Measurements from ENCODE around the gene ARL3.

The ARL3 gene

GRCh38 chr10:102758240-102758932 is 44.2 kb upstream of the ARL3 start:
- H3K9ac ChIP-seq (ENCODE audit: insufficient read length, low read depth) = no peak overlapping the region
- no peaks in the 10 kb centered on the region for H3K27me3 ChIP-seq (ENCODE audit: insufficient read depth, insufficient read length)
- DNase-seq (ENCODE audit: low read depth, low spot score) = no peak

GRCh38 chr10:102757323-102757722 is 43.1 kb upstream of the ARL3 start:
- no peak overlapping the region for H3K4me3 ChIP-seq (ENCODE audit: insufficient read length, low read depth)

More at GRCh38 chr10:102758240-102758932, 44.2 kb upstream of the ARL3 start:
- Histone ChIP-seq H3K36me3 (ENCODE audit: insufficient read depth, insufficient read length, low read length) (no peaks in the 10 kb centered on the region), H3K4me3 (ENCODE audit: insufficient read length, low read depth) (no peak overlapping the region), H3K4me1 (ENCODE audit: insufficient read depth, insufficient read length) (peaks cover 2% of the 10 kb centered on the region), H3K9me3 (ENCODE audit: insufficient read depth, low read length) (no peaks in the 10 kb centered on the region)
- TF ChIP-seq YY1 (IDR thresholded peaks at IDR 0.05; ENCODE audit: insufficient read depth, insufficient read length) (no peak), ZNF274 (IDR thresholded peaks at IDR 0.05; ENCODE audit: low read depth, low read length) (no peak), SUZ12 (IDR thresholded peaks at IDR 0.05; ENCODE audit: extremely low read depth, insufficient read depth, insufficient read length) (no peak)

GRCh38 chr10:102753718-102754117 is 39.5 kb upstream of the ARL3 start:
- DNase-seq (ENCODE audit: low read depth, low spot score) = no peak
- Histone ChIP-seq H3K4me1 (ENCODE audit: insufficient read depth, insufficient read length) (peaks cover 2% of the 10 kb centered on the region), H3K4me3 (ENCODE audit: insufficient read length, low read depth) (no peak overlapping the region), H3K27me3 (ENCODE audit: insufficient read depth, insufficient read length) (no peaks in the 10 kb centered on the region), H3K36me3 (ENCODE audit: insufficient read depth, insufficient read length, low read length) (no peaks in the 10 kb centered on the region), H3K9me3 (ENCODE audit: insufficient read depth, low read length) (no peaks in the 10 kb centered on the region; the same call in 1 of the 2 replicates), H3K9ac (ENCODE audit: insufficient read length, low read depth) (no peak overlapping the region)
- TF ChIP-seq SUZ12 (IDR thresholded peaks at IDR 0.05; ENCODE audit: extremely low read depth, insufficient read depth, insufficient read length) (no peak), YY1 (IDR thresholded peaks at IDR 0.05; ENCODE audit: insufficient read depth, insufficient read length) (no peak), ZNF274 (IDR thresholded peaks at IDR 0.05; ENCODE audit: low read depth, low read length) (no peak)

More at GRCh38 chr10:102757323-102757722, 43.1 kb upstream of the ARL3 start:
- Histone ChIP-seq H3K9ac (ENCODE audit: insufficient read length, low read depth) (no peak overlapping the region), H3K9me3 (ENCODE audit: insufficient read depth, low read length) (no peaks in the 10 kb centered on the region; the same call in 1 of the 2 replicates), H3K4me1 (ENCODE audit: insufficient read depth, insufficient read length) (peaks cover 2% of the 10 kb centered on the region), H3K27me3 (ENCODE audit: insufficient read depth, insufficient read length) (no peaks in the 10 kb centered on the region), H3K36me3 (ENCODE audit: insufficient read depth, insufficient read length, low read length) (no peaks in the 10 kb centered on the region)
- no peak for TF ChIP-seq SUZ12 (IDR thresholded peaks at IDR 0.05; ENCODE audit: extremely low read depth, insufficient read depth, insufficient read length)
- TF ChIP-seq ZNF274 (IDR thresholded peaks at IDR 0.05; ENCODE audit: low read depth, low read length) = no peak
- TF ChIP-seq YY1 (IDR thresholded peaks at IDR 0.05; ENCODE audit: insufficient read depth, insufficient read length) = no peak
- no peak for DNase-seq (ENCODE audit: low read depth, low spot score)

- Histone ChIP-seq H3K9me3 (ENCODE audit: insufficient read depth, low read length) (no peaks in the 10 kb centered on the region; the same call in 1 of the 2 replicates), H3K36me3 (ENCODE audit: insufficient read depth, insufficient read length, low read length) (no peaks in the 10 kb centered on the region), H3K4me1 (ENCODE audit: insufficient read depth, insufficient read length) (peaks cover 2% of the 10 kb centered on the region), H3K9ac (ENCODE audit: insufficient read length, low read depth) (no peak overlapping the region), H3K4me3 (ENCODE audit: insufficient read length, low read depth) (no peak overlapping the region), H3K27me3 (ENCODE audit: insufficient read depth, insufficient read length) (no peaks in the 10 kb centered on the region)
- DNase-seq (ENCODE audit: low read depth, low spot score) = no peak
- no peak for TF ChIP-seq ZNF274 (IDR thresholded peaks at IDR 0.05; ENCODE audit: low read depth, low read length)
- TF ChIP-seq YY1 (IDR thresholded peaks at IDR 0.05; ENCODE audit: insufficient read depth, insufficient read length) = no peak
Observed at GRCh38 chr10:102752934-102753664, 38.9 kb upstream of the ARL3 start.

GRCh38 chr10:102752266-102752930 is 38.2 kb upstream of the ARL3 start:
- Histone ChIP-seq H3K36me3 (ENCODE audit: insufficient read depth, insufficient read length, low read length) (no peaks in the 10 kb centered on the region), H3K9me3 (ENCODE audit: insufficient read depth, low read length) (no peaks in the 10 kb centered on the region; the same call in 1 of the 2 replicates), H3K27me3 (ENCODE audit: insufficient read depth, insufficient read length) (no peaks in the 10 kb centered on the region), H3K9ac (ENCODE audit: insufficient read length, low read depth) (no peak overlapping the region), H3K4me1 (ENCODE audit: insufficient read depth, insufficient read length) (peaks cover 2% of the 10 kb centered on the region), H3K4me3 (ENCODE audit: insufficient read length, low read depth) (no peak overlapping the region)
- no peak for DNase-seq (ENCODE audit: low read depth, low spot score)
- no peak for TF ChIP-seq YY1 (IDR thresholded peaks at IDR 0.05; ENCODE audit: insufficient read depth, insufficient read length)
- no peak for TF ChIP-seq ZNF274 (IDR thresholded peaks at IDR 0.05; ENCODE audit: low read depth, low read length)

- Histone ChIP-seq H3K27me3 (ENCODE audit: insufficient read depth, insufficient read length) (no peaks in the 10 kb centered on the region), H3K4me3 (ENCODE audit: insufficient read length, low read depth) (no peak overlapping the region), H3K36me3 (ENCODE audit: insufficient read depth, insufficient read length, low read length) (no peaks in the 10 kb centered on the region), H3K9me3 (ENCODE audit: insufficient read depth, low read length) (no peaks in the 10 kb centered on the region), H3K9ac (ENCODE audit: insufficient read length, low read depth) (no peak overlapping the region), H3K4me1 (ENCODE audit: insufficient read depth, insufficient read length) (no peaks in the 10 kb centered on the region)
- no peak for DNase-seq (ENCODE audit: low read depth, low spot score)
- TF ChIP-seq YY1 (IDR thresholded peaks at IDR 0.05; ENCODE audit: insufficient read depth, insufficient read length) (no peak), SUZ12 (IDR thresholded peaks at IDR 0.05; ENCODE audit: extremely low read depth, insufficient read depth, insufficient read length) (no peak), ZNF274 (IDR thresholded peaks at IDR 0.05; ENCODE audit: low read depth, low read length) (no peak)
Observed at GRCh38 chr10:102745157-102745556, 31.0 kb upstream of the ARL3 start.

Data from NT2/D1 (cell line).